ENCODE measurements around the gene NBDY.

GRCh38 chrX:56751071-56751470, 22.0 kb downstream of the NBDY start:
- TF ChIP-seq CTCF (IDR thresholded peaks at IDR 0.05; ENCODE audit: extremely low read depth in 1 of 2, insufficient read depth in 1 of 2, low read depth in 1 of 2, low read length in 2 of 2): no peak
- TF ChIP-seq POLR2A (IDR thresholded peaks at IDR 0.05; ENCODE audit: low read depth, low read length): no peak
- TF ChIP-seq, protein P1, sequence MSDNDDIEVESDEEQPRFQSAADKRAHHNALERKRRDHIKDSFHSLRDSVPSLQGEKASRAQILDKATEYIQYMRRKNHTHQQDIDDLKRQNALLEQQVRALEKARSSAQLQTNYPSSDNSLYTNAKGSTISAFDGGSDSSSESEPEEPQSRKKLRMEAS (IDR thresholded peaks at IDR 0.05; ENCODE audit: insufficient read depth, insufficient read length): no peak
- TF ChIP-seq EZH2 (IDR thresholded peaks at IDR 0.05; ENCODE audit: borderline replicate concordance, low read depth, low read length, severe bottlenecking): no peak
- no peak for TF ChIP-seq MYC (IDR thresholded peaks at IDR 0.05; ENCODE audit: low read depth, low read length)
- TF ChIP-seq JUN (IDR thresholded peaks at IDR 0.05; ENCODE audit: borderline replicate concordance, insufficient read depth, insufficient read length, low read depth): no peak
